AG09309 (cell line): ENCODE data around the gene ARVCF.
A peak's percentile ranks its signal among the peaks of the same experiment; 100 is the strongest.

Source experiments
- DNase-seq: peaks from one replicate; pipeline ENCODE4 v3.0.0-alpha.2; 2010; ENCODE audit warnings: low read depth
- H3K4me3 ChIP-seq: 2 replicates; pipeline ENCODE4 v1.5.1; 2011; ENCODE audit warnings: mild to moderate bottlenecking, low read depth, low read length, moderate library complexity; ENCODE audit not compliant: control insufficient read depth
- CTCF ChIP-seq: IDR thresholded peaks from 2 replicates; pipeline ENCODE4 v1.5.1; 2011; ENCODE audit warnings: mild to moderate bottlenecking, low read depth, low read length, inconsistent platforms; ENCODE audit not compliant: insufficient read depth, control insufficient read depth; ENCODE audit errors: missing control alignments

The ARVCF gene

GRCh38 chr22:19966908-19967750 lies 49.5 kb downstream of the ARVCF start:
- DNase-seq, result no peak
- TF ChIP-seq CTCF, result no peak
- no peak overlapping the region for H3K4me3 ChIP-seq

GRCh38 chr22:19965771-19966709 lies 50.6 kb downstream of the ARVCF start:
- peak; percentile 47 for TF ChIP-seq CTCF
- H3K4me3 ChIP-seq, result no peak overlapping the region
- DNase-seq, result no peak

GRCh38 chr22:19964701-19965386 lies 51.8 kb downstream of the ARVCF start:
- TF ChIP-seq CTCF, result no peak
- DNase-seq, result no peak
- H3K4me3 ChIP-seq, result no peak overlapping the region

GRCh38 chr22:19963863-19964642 lies 52.6 kb downstream of the ARVCF start:
- no peak overlapping the region for H3K4me3 ChIP-seq
- no peak for TF ChIP-seq CTCF
- DNase-seq, result no peak

GRCh38 chr22:19962909-19963806 lies 53.5 kb downstream of the ARVCF start:
- no peak for DNase-seq
- no peak overlapping the region for H3K4me3 ChIP-seq
- TF ChIP-seq CTCF, result no peak
